HEK293 (cell line): ENCODE data around the gene TTLL4.

Experiments
- CTCF ChIP-seq: fragments of 450-650 bp; formaldehyde crosslinking; IDR thresholded peaks from 2 replicates; pipeline ENCODE4 v1.5.1; 2016; ENCODE audit warnings: missing biosample characterization, missing genetic modification characterization
- MYNN ChIP-seq: fragments of 450-650 bp; formaldehyde crosslinking; IDR thresholded peaks from 2 replicates; pipeline ENCODE4 v1.5.1; 2016; ENCODE audit warnings: missing biosample characterization, missing genetic modification characterization, borderline replicate concordance
- MZF1 ChIP-seq: fragments of 450-650 bp; formaldehyde crosslinking; IDR thresholded peaks from 2 replicates; pipeline ENCODE4 v1.5.1; 2017; ENCODE audit warnings: missing biosample characterization, missing genetic modification characterization, borderline replicate concordance
- PBX3 ChIP-seq: sonication (generic); formaldehyde crosslinking; IDR thresholded peaks from 2 replicates; pipeline ENCODE4 v1.8.1; 2022; ENCODE audit warnings: mild to moderate bottlenecking, moderate library complexity, missing genetic modification reagents
- REST ChIP-seq: fragments of 450-650 bp; formaldehyde crosslinking; IDR thresholded peaks from 2 replicates; pipeline ENCODE4 v1.5.1; 2016; ENCODE audit warnings: missing biosample characterization, missing genetic modification characterization

- TF ChIP-seq MYNN (tag by site-specific recombination) (no peak), PBX3 (CRISPR knock-in tag) (no peak), CTCF (tag by site-specific recombination) (no peak), REST (tag by site-specific recombination) (no peak), MZF1 (tag by site-specific recombination) (no peak)
Measured at GRCh38 chr2:218799990-218800389, 89.4 kb downstream of the TTLL4 start.
